Subcutaneous abdominal adipose tissue (tissue), 5 donors: ENCODE measurements around the gene MTPN.

Experiments used
- H3K27ac ChIP-seq: one replicate; pipeline ENCODE4 v1.7.0; 2013; ENCODE audit warnings: low read depth, mild to moderate bottlenecking, inconsistent platforms, low read length, moderate library complexity
- H3K27me3 ChIP-seq, 5 donors: one replicate each; pipeline ENCODE4 v1.7.0; 2013; ENCODE audit warnings: low read length in 5 of 5, inconsistent platforms in 1 of 5; ENCODE audit not compliant: control insufficient read depth in 5 of 5, insufficient read depth in 4 of 5
- H3K36me3 ChIP-seq, 5 donors: one replicate each; pipeline ENCODE4 v1.7.0; 2013; ENCODE audit warnings: low read length in 5 of 5; ENCODE audit not compliant: control insufficient read depth in 5 of 5, insufficient read depth in 5 of 5
- H3K4me1 ChIP-seq, 5 donors: one replicate each; pipeline ENCODE4 v1.7.0; 2013; ENCODE audit warnings: low read length in 5 of 5, mild to moderate bottlenecking in 3 of 5, moderate library complexity in 1 of 5; ENCODE audit not compliant: control insufficient read depth in 5 of 5, insufficient read depth in 5 of 5
- H3K4me3 ChIP-seq, 5 donors: one replicate each; pipeline ENCODE4 v1.7.0; 2013; ENCODE audit warnings: low read length in 5 of 5, low read depth in 1 of 5
- H3K9ac ChIP-seq, 5 donors: one replicate each; pipeline ENCODE4 v1.7.0; 2013; ENCODE audit warnings: low read length in 5 of 5, mild to moderate bottlenecking in 4 of 5, moderate library complexity in 3 of 5
- H3K9me3 ChIP-seq, 5 donors: one replicate each; pipeline ENCODE4 v1.7.0; 2013; ENCODE audit warnings: low read length in 5 of 5; ENCODE audit not compliant: control insufficient read depth in 5 of 5
- donor health status: healthy.
- donor health status: healthy.
- donor health status: healthy.
- donor health status: healthy.
- donor health status: healthy.

MTPN gene

DNA sequence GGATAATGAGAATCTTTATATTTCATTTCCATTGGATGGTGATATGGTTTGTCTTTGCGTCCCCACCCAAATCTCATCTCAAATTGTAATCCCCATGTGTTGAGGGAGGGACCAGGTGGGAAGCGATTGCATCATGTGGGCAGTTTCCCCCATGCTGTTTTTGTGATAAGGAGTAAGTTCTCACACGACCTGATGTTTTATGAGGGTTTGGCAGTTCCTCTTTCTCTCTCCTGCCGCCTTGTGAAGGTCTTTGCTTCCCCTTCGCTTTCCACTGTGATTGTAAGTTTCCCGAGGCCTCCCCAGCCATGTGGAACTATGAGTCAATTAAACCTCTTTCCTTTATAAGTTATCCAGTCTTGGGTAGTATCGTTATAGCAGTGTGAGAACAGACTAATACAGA is 59.4 kb downstream of the MTPN start:
- H3K36me3 ChIP-seq = no peaks in the 10 kb centered on the region
- H3K4me3 ChIP-seq = no peak overlapping the region
- no peak overlapping the region for H3K27ac ChIP-seq
- no peaks in the 10 kb centered on the region for H3K27me3 ChIP-seq
- H3K9ac ChIP-seq = no peak overlapping the region
- no peaks in the 10 kb centered on the region for H3K9me3 ChIP-seq
- peaks cover 0 to 9% (median 7%) of the 10 kb centered on the region in 5 donors for H3K4me1 ChIP-seq

GRCh38 chr7:135914346-135914745 is 62.8 kb downstream of the MTPN start:
- H3K9ac ChIP-seq = no peak overlapping the region
- H3K4me1 ChIP-seq = peaks cover 0 to 8% (median 2%) of the 10 kb centered on the region in 5 donors
- no peak overlapping the region for H3K27ac ChIP-seq
- no peaks in the 10 kb centered on the region for H3K9me3 ChIP-seq
- H3K4me3 ChIP-seq = no peak overlapping the region
- H3K36me3 ChIP-seq = no peaks in the 10 kb centered on the region
- no peaks in the 10 kb centered on the region for H3K27me3 ChIP-seq

GRCh38 chr7:135913404-135913803 is 63.8 kb downstream of the MTPN start:
- peaks cover 0 to 4% (median 0%) of the 10 kb centered on the region in 5 donors for H3K4me1 ChIP-seq
- H3K36me3 ChIP-seq = no peaks in the 10 kb centered on the region
- H3K27ac ChIP-seq = no peak overlapping the region
- H3K9me3 ChIP-seq = no peaks in the 10 kb centered on the region
- H3K4me3 ChIP-seq = no peak overlapping the region
- H3K27me3 ChIP-seq = no peaks in the 10 kb centered on the region
- H3K9ac ChIP-seq = no peak overlapping the region

GRCh38 chr7:135911099-135911498 is 66.1 kb downstream of the MTPN start:
- no peak overlapping the region for H3K9ac ChIP-seq
- H3K36me3 ChIP-seq = no peaks in the 10 kb centered on the region
- H3K4me1 ChIP-seq = no peaks in the 10 kb centered on the region
- H3K27ac ChIP-seq = no peak overlapping the region
- no peaks in the 10 kb centered on the region for H3K27me3 ChIP-seq
- no peak overlapping the region for H3K4me3 ChIP-seq
- no peaks in the 10 kb centered on the region for H3K9me3 ChIP-seq

GRCh38 chr7:135910393-135911036 is 66.6 kb downstream of the MTPN start:
- no peaks in the 10 kb centered on the region for H3K4me1 ChIP-seq
- no peaks in the 10 kb centered on the region for H3K36me3 ChIP-seq
- no peak overlapping the region for H3K9ac ChIP-seq
- H3K27me3 ChIP-seq = no peaks in the 10 kb centered on the region
- no peaks in the 10 kb centered on the region for H3K9me3 ChIP-seq
- no peak overlapping the region for H3K4me3 ChIP-seq
- H3K27ac ChIP-seq = no peak overlapping the region

GRCh38 chr7:135905858-135906257 is 71.3 kb downstream of the MTPN start:
- Histone ChIP-seq H3K9ac (no peak overlapping the region), H3K27me3 (no peaks in the 10 kb centered on the region), H3K4me3 (no peak overlapping the region), H3K9me3 (no peaks in the 10 kb centered on the region), H3K27ac (no peak overlapping the region), H3K36me3 (no peaks in the 10 kb centered on the region), H3K4me1 (no peaks in the 10 kb centered on the region)

DNA sequence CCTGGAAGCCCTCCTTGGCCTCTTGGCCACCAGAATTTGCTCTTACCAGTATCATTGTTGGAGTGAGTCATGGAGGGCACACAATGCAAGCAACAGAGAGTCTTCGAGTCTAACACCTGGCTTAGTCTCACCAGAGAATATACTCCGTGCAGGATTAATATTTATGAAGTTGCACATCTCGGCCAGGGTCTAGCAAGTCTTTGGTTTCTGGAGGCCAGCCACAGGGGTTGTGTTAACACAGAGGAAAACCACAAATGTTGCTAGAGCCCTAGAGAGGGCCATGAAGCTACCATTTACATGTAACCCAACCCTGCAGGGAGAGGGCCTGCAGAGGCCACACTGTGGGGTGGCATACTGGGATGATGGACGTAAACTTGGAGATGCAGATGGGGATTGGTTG is 71.8 kb downstream of the MTPN start:
- H3K9ac ChIP-seq = no peak overlapping the region
- no peaks in the 10 kb centered on the region for H3K9me3 ChIP-seq
- H3K27me3 ChIP-seq = no peaks in the 10 kb centered on the region
- H3K4me1 ChIP-seq = no peaks in the 10 kb centered on the region
- no peak overlapping the region for H3K4me3 ChIP-seq
- no peak overlapping the region for H3K27ac ChIP-seq
- H3K36me3 ChIP-seq = no peaks in the 10 kb centered on the region

GRCh38 chr7:135904282-135904681 is 72.9 kb downstream of the MTPN start:
- Histone ChIP-seq H3K4me1 (no peaks in the 10 kb centered on the region), H3K27ac (no peak overlapping the region), H3K9me3 (no peaks in the 10 kb centered on the region), H3K27me3 (no peaks in the 10 kb centered on the region), H3K36me3 (no peaks in the 10 kb centered on the region), H3K9ac (no peak overlapping the region), H3K4me3 (no peak overlapping the region)

DNA sequence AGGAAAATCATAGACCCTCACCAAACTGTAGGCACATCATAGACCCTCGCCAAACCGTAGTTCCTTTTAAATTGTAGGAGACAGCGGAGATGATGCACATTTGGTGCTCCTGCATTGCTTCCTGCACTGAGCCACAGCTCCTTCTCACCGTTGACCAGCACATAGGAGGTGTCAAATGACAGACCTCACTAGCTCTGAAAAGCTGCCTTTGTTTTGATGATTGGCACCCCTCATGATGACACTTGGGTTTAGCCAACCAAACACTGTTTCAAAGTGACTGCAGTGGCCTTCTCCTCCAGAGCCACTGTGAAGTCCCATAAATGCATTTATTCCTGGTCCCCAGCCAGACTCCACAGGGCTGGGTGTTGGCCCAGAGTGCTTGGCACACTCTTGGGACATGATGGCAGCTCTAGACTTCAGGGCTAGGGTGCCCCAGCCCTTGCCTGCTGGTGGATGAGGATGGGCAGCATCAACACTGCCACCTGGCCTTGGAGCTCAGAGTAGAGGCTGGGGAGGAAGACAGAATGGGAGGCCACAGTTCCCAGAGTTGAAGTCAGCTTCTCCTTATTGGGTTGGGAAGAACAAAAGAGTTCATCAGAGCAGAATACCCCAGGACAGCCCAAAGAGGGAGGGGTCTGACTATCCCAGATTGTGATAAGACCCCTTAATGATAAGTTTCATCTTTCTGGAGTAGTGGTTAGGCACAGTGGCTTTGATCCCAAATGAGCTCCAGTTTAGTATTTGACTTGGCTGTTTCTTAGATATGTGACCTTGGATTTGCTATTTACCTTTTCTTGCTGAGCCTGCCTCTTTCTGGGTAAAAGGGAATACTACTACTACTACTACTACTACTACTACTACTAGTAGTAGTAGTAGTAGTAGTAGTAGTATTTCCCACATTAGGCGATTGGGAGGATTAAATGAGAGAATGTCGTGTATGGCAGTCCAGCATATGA is 75.3 kb downstream of the MTPN start:
- H3K4me1 ChIP-seq = no peaks in the 10 kb centered on the region
- no peaks in the 10 kb centered on the region for H3K36me3 ChIP-seq
- H3K4me3 ChIP-seq = no peak overlapping the region
- no peaks in the 10 kb centered on the region for H3K27me3 ChIP-seq
- no peaks in the 10 kb centered on the region for H3K9me3 ChIP-seq
- no peak overlapping the region for H3K9ac ChIP-seq
- H3K27ac ChIP-seq = no peak overlapping the region

- Histone ChIP-seq H3K9me3 (no peaks in the 10 kb centered on the region), H3K9ac (no peak overlapping the region), H3K27me3 (no peaks in the 10 kb centered on the region), H3K27ac (no peak overlapping the region), H3K4me1 (no peaks in the 10 kb centered on the region), H3K4me3 (no peak overlapping the region), H3K36me3 (no peaks in the 10 kb centered on the region)
Measured at GRCh38 chr7:135900065-135900546, 77.1 kb downstream of the MTPN start.
